WI38 (cell line): ENCODE data around the gene C16orf87.
A peak's percentile ranks its signal among the peaks of the same experiment; 100 is the strongest.

ENCODE experiments used
- H3K4me3 ChIP-seq: 2 replicates; pipeline ENCODE4 v1.5.1; 2011; ENCODE audit warnings: low read depth, mild to moderate bottlenecking, control low read depth, low read length
- TF ChIP-seq, protein P1 (sequence below): IDR thresholded peaks from 2 replicates; pipeline ENCODE4 v1.5.1; 2012; ENCODE audit warnings: low read depth, mild to moderate bottlenecking, control low read depth, low read length

The C16orf87 gene

DNA sequence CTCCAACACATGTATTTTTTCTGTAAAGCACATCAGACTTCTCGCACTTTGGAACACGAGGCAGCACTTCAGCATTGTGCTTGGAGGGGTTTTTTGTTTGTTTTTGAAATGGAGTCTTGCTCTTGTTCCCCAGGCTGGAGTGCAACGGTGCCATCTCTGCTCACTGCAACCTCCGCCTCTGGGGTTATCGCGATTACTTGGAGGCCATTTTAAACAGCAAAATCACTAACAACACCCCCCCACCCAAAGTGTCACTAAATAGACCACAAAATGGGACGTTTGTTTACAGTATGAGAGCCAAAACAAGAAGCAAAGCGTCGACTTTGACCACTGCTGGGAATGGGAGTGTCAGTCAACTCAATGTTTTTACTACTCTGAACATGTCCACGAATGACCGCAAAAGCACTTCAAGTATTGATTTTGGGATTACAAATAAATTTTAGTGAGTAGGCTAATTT lies 9.0 kb upstream of the C16orf87 start:
- no peak overlapping the region for H3K4me3 ChIP-seq
- TF ChIP-seq, protein P1, sequence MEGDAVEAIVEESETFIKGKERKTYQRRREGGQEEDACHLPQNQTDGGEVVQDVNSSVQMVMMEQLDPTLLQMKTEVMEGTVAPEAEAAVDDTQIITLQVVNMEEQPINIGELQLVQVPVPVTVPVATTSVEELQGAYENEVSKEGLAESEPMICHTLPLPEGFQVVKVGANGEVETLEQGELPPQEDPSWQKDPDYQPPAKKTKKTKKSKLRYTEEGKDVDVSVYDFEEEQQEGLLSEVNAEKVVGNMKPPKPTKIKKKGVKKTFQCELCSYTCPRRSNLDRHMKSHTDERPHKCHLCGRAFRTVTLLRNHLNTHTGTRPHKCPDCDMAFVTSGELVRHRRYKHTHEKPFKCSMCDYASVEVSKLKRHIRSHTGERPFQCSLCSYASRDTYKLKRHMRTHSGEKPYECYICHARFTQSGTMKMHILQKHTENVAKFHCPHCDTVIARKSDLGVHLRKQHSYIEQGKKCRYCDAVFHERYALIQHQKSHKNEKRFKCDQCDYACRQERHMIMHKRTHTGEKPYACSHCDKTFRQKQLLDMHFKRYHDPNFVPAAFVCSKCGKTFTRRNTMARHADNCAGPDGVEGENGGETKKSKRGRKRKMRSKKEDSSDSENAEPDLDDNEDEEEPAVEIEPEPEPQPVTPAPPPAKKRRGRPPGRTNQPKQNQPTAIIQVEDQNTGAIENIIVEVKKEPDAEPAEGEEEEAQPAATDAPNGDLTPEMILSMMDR, result no peak

- no peak overlapping the region for H3K4me3 ChIP-seq
Measured at GRCh38 chr16:46836534-46837530, 5.9 kb upstream of the C16orf87 start.

DNA sequence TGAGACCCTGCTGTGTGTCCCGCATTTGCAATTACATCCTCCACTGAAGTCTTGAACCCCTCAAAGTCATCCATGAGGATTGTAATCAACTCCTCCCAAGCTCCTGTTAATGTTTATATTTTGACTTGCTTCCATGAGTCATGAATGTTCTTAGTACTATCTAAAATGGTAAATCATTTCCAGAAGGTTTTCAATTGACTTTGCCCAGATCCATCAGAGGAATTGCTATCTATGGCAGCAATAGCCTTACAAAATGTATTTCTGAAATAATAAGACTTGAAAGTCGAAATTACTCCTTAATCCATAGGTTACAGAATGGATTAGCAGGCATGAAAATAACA lies 2.5 kb upstream of the C16orf87 start:
- H3K4me3 ChIP-seq, result no peak overlapping the region
- TF ChIP-seq, protein P1, result no peak

More at GRCh38 chr16:46836534-46837530, 5.9 kb upstream of the C16orf87 start:
- TF ChIP-seq, protein P1, result no peak

- no peak overlapping the region for H3K4me3 ChIP-seq
- TF ChIP-seq, protein P1, result no peak
Measured at GRCh38 chr16:46832757-46833459, 1.9 kb upstream of the C16orf87 start.

GRCh38 chr16:46830417-46830901 lies 521 bp downstream of the C16orf87 start:
- peak overlapping the region; percentile 75 for H3K4me3 ChIP-seq
- TF ChIP-seq, protein P1, result no peak

DNA sequence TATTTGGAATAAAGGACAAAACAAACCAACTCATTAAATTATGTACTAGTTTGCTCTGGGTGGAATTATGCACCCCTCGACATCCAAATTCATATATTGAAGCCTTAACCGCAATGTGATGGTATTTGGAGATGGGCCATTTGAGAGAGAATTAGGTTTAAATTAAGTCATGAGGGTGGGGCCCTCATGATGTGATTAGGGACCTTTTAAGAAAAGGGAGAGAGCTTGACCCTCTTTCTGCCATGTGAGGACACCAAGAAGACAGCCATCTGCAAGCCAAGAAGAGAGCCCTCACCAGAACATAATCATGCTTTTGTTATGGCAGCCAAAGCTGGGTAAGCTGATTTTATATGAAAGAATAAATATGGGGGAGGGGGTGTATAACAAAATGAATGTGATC lies 2.0 kb downstream of the C16orf87 start:
- TF ChIP-seq, protein P1, result no peak
- H3K4me3 ChIP-seq, result peak overlapping the region; percentile 75

DNA sequence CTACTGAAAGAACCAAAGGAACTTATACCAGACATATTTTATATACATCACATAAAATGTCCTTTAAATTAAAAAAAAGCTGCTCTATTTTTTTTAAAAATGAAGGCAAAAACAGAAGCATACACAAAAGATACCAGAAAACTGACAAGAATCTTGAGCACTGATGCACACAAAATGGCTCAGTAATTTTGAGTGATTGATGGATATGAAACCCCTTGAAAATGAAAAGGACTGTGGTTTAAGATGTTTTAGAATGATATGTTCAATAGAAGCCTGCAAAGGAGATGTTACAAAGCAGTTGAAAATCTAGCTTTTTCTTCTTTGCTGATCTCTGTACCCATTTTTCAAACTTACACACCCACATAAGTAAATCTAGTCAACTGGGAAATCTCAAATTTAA lies 2.7 kb downstream of the C16orf87 start:
- H3K4me3 ChIP-seq, result 0 out of 2 replicates have a peak overlapping the region, but pooled peaks have one; percentile 29
- TF ChIP-seq, protein P1, result no peak
